GM21786 (cell line): ENCODE results near the gene RELB.

Experiments used
- ATAC-seq: cut with Tn5 transposase; IDR thresholded peaks from one replicate; pipeline ENCODE4 v1.9.1; 2021; ENCODE audit not compliant: unreplicated experiment

Gene RELB

DNA sequence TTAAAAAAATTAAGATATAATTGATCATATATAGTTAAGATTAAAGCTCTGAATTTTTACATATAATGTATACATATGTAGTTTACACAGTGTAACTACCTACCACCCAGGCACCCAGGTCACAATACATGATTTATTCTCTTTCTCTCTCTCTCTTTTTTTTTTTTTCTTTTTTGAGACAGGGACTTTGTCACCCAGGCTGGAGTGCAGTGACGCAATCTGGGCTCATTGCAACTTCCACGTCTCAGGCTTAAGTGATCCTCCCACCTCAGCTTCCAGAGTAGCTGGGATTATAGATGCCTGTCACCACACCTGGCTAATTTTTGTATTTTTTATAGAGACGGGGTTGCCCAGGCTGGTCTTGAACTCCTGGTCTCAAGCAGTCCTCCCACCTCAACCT is 18.8 kb downstream of the RELB start:
- ATAC-seq: no peak

GRCh38 chr19:45021971-45022370 is 20.7 kb downstream of the RELB start:
- ATAC-seq: no peak

DNA sequence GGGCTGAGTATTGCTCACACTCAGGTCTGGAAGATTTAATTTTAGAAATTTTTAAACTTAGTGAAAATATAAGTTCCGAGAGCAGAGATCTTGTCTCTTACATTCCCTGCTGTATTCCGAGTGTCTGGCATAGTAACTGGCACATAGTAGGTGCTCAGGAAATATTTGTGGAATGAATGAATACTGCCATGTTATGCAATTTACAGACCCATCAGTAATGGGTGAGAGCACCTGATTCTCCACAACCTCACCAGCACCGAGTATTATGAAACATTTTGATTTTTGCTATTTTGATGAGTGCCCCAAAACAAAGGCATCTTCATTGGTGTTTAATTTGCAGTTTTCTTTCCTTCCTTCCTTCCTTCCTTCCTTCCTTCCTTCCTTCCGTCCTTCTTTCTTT is 21.8 kb downstream of the RELB start:
- ATAC-seq: no peak

GRCh38 chr19:45025264-45025663 is 24.0 kb downstream of the RELB start:
- ATAC-seq: no peak

DNA sequence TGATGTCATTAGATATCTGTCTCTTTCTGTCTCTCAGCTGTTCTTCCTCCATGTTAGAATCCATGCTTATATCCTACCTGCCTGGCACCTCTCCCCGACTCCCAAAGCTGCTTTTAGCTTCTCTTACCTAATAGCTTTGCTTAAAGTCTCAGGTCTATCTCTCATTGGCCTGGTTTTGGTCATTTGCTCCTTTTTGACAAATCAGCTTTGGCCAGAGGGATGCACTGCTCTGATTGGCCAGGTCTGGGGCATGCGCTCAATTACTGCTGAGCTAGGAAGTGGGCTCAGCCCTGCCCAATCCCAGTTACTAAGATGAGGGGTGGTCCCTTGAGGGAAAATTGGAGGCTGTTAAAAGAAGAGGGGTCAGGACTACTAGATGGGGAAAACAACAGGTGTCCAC is 26.1 kb downstream of the RELB start:
- ATAC-seq: no peak

- ATAC-seq: no peak
These were observed 29.6 kb downstream of the RELB start for GRCh38 chr19:45030825-45031224.

- no peak for ATAC-seq
These were observed 31.2 kb downstream of the RELB start for GRCh38 chr19:45032421-45032820.

DNA sequence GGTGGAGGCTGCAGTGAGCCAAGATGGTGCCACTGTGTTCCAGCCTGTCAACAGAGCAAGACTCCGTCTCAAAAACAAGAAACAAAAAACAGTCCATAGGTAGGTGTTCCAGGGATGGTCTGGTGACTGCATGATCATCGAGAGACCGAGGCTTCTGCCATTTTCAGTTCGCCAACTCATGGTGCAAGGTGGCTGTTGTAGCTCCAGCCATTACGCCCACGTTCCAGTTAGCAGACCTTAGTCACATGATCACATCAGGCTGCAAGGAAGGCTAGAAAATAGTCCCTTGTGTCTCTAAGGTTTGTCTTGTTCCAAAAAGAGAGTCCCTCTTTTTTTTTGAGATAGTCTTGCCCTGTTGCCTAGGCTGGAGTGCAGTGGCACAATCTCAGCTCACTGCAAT is 34.5 kb downstream of the RELB start:
- no peak for ATAC-seq

DNA sequence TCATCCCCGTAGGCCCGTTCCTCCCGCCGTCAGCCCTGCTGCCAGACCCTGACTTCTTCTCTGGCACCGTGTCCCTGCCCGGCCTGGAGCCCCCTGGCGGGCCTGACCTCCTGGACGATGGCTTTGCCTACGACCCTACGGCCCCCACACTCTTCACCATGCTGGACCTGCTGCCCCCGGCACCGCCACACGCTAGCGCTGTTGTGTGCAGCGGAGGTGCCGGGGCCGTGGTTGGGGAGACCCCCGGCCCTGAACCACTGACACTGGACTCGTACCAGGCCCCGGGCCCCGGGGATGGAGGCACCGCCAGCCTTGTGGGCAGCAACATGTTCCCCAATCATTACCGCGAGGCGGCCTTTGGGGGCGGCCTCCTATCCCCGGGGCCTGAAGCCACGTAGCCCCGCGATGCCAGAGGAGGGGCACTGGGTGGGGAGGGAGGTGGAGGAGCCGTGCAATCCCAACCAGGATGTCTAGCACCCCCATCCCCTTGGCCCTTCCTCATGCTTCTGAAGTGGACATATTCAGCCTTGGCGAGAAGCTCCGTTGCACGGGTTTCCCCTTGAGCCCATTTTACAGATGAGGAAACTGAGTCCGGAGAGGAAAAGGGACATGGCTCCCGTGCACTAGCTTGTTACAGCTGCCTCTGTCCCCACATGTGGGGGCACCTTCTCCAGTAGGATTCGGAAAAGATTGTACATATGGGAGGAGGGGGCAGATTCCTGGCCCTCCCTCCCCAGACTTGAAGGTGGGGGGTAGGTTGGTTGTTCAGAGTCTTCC is 36.3 kb downstream of the RELB start:
- no peak for ATAC-seq

GRCh38 chr19:45038931-45039893 is 37.9 kb downstream of the RELB start, which contains the start of gene CLASRP:
Gene CLASRP, plus strand, starts transcription at chr19:45039045. Its CDS starts 1,168 bp downstream, at chr19:45040213.
- ATAC-seq: peak; percentile 78

- ATAC-seq: no peak
These were observed 39.0 kb downstream of the RELB start for GRCh38 chr19:45040059-45040771.

DNA sequence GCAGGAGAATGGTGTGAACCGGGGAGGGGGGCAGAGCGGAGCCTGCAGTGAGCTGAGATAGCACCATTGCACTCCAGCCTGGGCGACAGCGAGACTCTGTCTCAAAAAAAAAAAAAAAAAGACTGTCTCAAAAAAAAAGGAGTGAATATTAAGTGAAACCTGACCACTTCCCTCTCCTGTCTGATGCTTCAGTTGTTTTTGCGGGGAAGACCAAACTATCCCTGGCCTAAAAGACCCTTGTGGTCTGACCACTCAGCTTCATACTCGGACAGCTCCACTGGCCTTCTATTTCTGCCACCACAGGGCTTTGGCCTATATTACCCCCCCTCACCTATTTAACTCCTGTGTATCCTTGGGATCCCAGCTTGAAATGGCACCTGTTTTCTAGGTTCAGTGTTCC is 39.9 kb downstream of the RELB start:
- no peak for ATAC-seq

DNA sequence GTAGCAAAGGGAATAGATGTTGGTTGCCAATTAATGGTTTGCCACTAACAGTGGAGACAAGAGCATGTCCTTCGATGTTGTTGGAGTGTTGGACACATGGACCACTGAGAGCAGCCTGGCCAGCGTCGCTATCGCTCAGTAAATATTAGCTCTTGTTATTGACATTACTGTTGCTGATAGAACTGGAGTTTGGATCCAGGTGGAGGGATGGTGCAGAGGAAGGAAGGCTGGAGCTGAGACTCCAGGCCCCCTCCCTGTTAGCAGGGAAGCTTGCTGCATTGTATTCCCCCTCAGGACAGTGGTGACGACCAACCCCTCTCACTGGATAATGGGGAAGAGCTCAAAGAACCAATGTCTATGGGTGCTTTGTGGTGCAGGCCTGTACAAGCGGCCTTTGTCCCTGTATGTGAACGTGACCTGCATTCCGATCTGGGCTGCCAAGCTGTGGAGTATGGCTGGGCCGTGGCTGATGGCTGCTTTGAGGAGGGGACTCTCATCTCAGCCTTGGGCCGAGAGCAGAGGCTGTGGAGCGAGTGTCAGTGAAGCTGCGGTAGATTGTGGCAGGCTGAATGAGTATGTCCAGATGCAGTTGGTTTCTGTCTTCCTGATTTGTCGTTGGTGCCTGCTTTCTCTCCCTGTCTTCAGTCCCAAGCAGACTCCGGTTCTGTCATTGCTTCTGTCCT is 44.5 kb downstream of the RELB start:
- ATAC-seq: no peak

GRCh38 chr19:45046355-45046754 is 45.1 kb downstream of the RELB start:
- ATAC-seq: no peak

DNA sequence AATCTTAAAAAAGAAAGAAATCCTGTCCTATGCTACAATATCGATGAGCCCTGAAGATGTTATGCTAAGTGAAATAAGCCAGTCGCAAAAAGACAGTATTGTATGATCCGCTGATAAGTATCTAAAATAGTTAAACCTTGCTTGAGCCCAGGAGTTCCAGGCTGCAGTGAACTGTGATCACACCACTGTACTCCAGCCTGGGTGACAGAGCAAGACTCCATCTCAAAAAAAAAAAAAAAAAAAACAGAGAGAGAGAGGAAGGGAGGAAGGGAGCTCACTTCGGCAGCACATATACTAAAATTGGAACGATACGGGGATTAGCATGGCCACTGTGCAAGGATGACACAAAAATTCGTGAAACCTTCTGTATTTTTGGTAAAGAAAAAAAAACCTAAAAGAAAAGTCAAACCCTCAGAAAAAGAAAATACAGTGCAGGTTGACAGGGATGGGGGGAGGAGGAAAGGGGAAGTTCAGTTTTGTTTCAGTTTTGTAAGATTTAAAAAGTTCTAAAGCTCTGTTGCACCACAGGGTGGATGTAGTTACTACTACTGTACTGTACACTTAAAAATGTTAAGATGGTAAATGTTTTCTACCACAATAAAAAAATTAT is 46.0 kb downstream of the RELB start:
- ATAC-seq: no peak

DNA sequence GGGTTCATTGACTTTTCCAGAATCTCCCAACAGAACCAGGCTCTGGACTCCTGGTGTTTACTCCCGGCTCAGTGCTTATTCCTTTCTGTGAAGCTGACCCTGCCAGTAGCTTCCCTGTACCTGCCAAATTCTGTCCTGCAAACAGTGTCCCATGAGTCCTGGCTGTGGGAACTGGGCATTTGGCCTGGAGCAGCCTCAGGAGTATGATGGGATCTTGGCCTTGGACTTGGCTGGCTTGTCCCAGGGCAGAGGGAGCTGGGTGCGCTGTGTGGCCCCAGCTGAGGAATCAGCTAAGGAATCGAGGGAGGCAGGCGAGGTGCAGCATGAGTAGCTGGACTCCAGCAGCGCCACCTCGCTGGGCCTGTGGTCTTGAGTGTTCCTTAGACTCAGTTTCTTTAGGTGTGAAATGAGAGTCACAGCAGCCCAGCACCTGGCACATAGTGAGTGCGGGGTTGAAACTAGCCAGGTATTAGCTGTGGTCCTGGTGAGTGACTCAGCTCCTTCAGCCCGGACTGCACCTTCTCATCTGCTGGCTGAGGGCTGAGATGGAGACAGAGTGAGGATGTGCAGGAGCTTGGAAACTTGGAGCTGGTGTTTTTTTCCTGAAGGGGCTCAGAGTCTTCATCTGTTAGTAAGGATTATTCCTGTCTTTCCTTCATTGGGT is 47.9 kb downstream of the RELB start:
- no peak for ATAC-seq

DNA sequence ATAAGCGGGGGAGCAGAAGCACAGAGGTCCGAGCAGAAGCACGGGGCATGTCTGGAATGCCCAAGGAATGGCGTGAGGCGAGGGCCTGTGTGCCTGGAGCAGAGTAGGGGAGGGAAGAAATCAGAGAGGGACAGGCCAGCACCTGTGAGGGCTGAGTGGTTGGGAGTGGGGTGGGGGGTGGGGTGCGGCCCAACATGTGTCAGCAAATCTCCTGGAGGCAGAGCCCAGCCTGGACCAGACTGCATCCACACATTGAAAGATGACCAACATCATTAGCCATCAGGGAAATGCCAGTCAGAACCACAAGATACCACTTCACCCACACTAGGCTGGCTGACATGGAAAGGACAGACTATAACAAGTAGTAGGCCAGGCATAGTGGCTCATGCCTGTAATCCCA is 48.8 kb downstream of the RELB start:
- no peak for ATAC-seq

DNA sequence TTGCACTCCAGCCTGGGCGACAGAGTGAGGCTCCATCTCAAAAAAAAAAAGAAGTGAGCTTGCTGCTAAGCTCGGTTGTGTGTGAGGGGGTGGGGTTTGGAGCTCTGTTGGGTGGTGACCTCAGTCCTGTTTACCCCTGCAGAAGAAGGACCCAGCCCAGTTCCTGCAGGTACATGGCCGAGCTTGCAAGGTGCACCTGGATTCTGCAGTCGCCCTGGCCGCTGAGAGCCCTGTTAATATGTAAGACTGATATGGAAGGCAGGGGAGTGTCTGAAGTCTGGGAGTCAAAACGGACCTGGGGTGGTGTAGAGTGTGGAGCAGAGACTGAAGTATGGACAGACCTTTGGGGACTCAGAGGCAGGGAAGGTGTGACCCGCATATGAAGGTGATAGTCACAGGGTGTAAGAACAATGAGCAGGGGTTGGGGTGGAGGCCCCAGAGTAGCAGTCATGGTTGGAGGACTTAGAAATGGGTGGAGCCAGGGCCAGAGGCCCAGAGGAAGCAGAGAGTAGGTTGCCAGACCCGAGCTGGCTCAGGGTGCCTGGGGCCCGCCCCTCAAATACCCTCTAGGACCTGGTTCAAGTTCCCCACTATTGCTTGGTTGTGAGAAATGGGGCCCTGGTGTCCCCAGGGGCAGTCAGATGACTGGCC is 50.8 kb downstream of the RELB start:
- no peak for ATAC-seq

DNA sequence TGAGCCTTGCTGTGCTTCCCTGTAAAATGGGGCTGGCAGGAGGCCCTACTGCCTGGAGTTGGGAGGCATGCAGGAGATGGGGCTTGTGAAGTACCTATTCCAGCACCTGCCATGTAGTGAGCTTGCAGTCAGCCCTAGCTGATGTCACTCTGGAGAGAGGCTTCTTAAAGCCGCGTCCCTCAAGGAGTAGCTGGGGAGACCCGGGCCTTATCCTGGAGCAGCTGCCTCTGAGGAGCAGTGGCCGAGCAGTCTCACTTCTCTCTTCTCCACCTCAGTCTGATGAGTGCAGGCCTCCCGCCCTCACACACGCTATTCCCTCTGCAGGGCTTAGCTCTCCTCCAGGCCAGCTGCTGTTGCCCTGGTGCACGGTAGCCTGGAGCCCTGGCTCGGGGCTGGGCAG is 55.6 kb downstream of the RELB start:
- ATAC-seq: no peak
